Uterus (tissue), 4 donors: ENCODE measurements around the gene METTL1. TPM values are rescaled to one million over a fixed set of nuclear protein-coding genes. Genes with fewer than 3 reads are reported as not detected.

ENCODE experiments used
- DNase-seq, 2 donors: peaks; one replicate each; pipeline ENCODE4 v3.0.0-alpha.2; 2019 to 2020
- H3K27ac ChIP-seq, 2 donors: fragments of 200-600 bp; sonication (generic); 1 replicate in 1 of 2; 2 replicates in 1 of 2; pipeline ENCODE4 v1.5.1; 2016 to 2018
- H3K27me3 ChIP-seq, 2 donors: fragments of 200-600 bp; sonication (generic); one replicate each; pipeline ENCODE4 v1.5.1; 2018 to 2019; ENCODE audit warnings: control low read depth in 1 of 2
- H3K36me3 ChIP-seq, 2 donors: fragments of 200-600 bp; sonication (generic); one replicate each; pipeline ENCODE4 v1.5.1; 2019; ENCODE audit warnings: control low read depth in 1 of 2
- H3K4me1 ChIP-seq, 2 donors: fragments of 200-600 bp; sonication (generic); one replicate each; pipeline ENCODE4 v1.5.1; 2018 to 2019; ENCODE audit warnings: control low read depth in 1 of 2
- H3K4me3 ChIP-seq, 2 donors: fragments of 200-600 bp; sonication (generic); 1 replicate in 1 of 2; 2 replicates in 1 of 2; pipeline ENCODE4 v1.5.1; 2018 to 2019; ENCODE audit warnings: mild to moderate bottlenecking in 1 of 2
- H3K9me3 ChIP-seq, 2 donors: fragments of 200-600 bp; sonication (generic); one replicate each; pipeline ENCODE4 v1.5.1; 2019; ENCODE audit warnings: control low read depth in 1 of 2
- CTCF ChIP-seq, 4 experiments: fragments of 200-600 bp in 2 of 4; fragments of 450-650 bp in 2 of 4; sonication (generic) in 2 of 4; IDR thresholded peaks; one replicate each; pipeline ENCODE4 v1.5.1; 2016 to 2019; ENCODE audit warnings: antibody characterized with exemption in 4 of 4, mild to moderate bottlenecking in 2 of 4, moderate library complexity in 1 of 4
- POLR2A ChIP-seq, 2 donors: fragments of 450-650 bp; IDR thresholded peaks; one replicate each; pipeline ENCODE4 v1.6.1; 2016; ENCODE audit warnings: antibody characterized with exemption in 2 of 2, mild to moderate bottlenecking in 1 of 2, moderate library complexity in 1 of 2
- intact Hi-C: fragments of 100-400 bp; cut with DNase I; formaldehyde crosslinking; loops from one replicate; pipeline ENCODE4 v1.15.1; 2023; ENCODE audit warnings: low total_unique reads
- total RNA-seq, 4 donors: library from RNA; depleted of rRNA in 3 of 4; stranded (reverse); fragments of >200 nt in 3 of 4; gene quantifications; one replicate each; pipeline versions ENCODE4 v1.1.0 to v1.2.4, GENCODE V29; 2014 to 2023
- donor health status: DM: yes; HTN: yes; CAD: no.

The METTL1 gene
- total RNA-seq, 4 donors from 2014 or later, result 5.1 to 22.4 (median 18.0) TPM

GRCh38 chr12:57779736-57780135 lies 7.8 kb upstream of the METTL1 start:
- H3K9me3 ChIP-seq, result no peaks in the 10 kb centered on the region
- no peaks in the 10 kb centered on the region for H3K27me3 ChIP-seq
- H3K36me3 ChIP-seq, result no peaks in the 10 kb centered on the region
- no peaks in the 10 kb centered on the region for H3K4me1 ChIP-seq
- DNase-seq, result no peak
- no peak overlapping the region for H3K4me3 ChIP-seq
- TF ChIP-seq CTCF (IDR thresholded peaks at IDR 0.05) (no peak), POLR2A (IDR thresholded peaks at IDR 0.05) (no peak)
- H3K27ac ChIP-seq, result no peak overlapping the region
- intact Hi-C loops, result no loop called here

- Histone ChIP-seq H3K36me3 (no peaks in the 10 kb centered on the region), H3K4me3 (no peak overlapping the region)
These were observed 6.0 kb upstream of the METTL1 start for GRCh38 chr12:57777911-57778310.

GRCh38 chr12:57777367-57777766 lies 5.5 kb upstream of the METTL1 start:
- Histone ChIP-seq H3K4me3 (no peak overlapping the region), H3K9me3 (no peaks in the 10 kb centered on the region), H3K4me1 (peaks cover 0 to 5% of the 10 kb centered on the region in 2 donors), H3K27ac (no peak overlapping the region), H3K36me3 (no peaks in the 10 kb centered on the region), H3K27me3 (no peaks in the 10 kb centered on the region)
- TF ChIP-seq CTCF (IDR thresholded peaks at IDR 0.05) (no peak), POLR2A (IDR thresholded peaks at IDR 0.05) (no peak)
- no peak for DNase-seq
- intact Hi-C loops, result no loop called here

More at GRCh38 chr12:57777911-57778310, 6.0 kb upstream of the METTL1 start:
- TF ChIP-seq CTCF (IDR thresholded peaks at IDR 0.05), result no peak
- TF ChIP-seq POLR2A (IDR thresholded peaks at IDR 0.05), result no peak
- no peak for DNase-seq
- Histone ChIP-seq H3K27me3 (no peaks in the 10 kb centered on the region), H3K27ac (no peak overlapping the region), H3K9me3 (no peaks in the 10 kb centered on the region), H3K4me1 (peaks cover 0 to 5% of the 10 kb centered on the region in 2 donors)
- intact Hi-C loops, result no loop called here

GRCh38 chr12:57776247-57776587 lies 4.3 kb upstream of the METTL1 start:
- Histone ChIP-seq H3K36me3 (no peaks in the 10 kb centered on the region), H3K4me1 (peaks cover 0 to 8% of the 10 kb centered on the region in 2 donors), H3K27me3 (no peaks in the 10 kb centered on the region), H3K27ac (no peak overlapping the region), H3K9me3 (no peaks in the 10 kb centered on the region), H3K4me3 (no peak overlapping the region)
- intact Hi-C loops, result no loop called here
- no peak for DNase-seq
- TF ChIP-seq CTCF (IDR thresholded peaks at IDR 0.05) (no peak), POLR2A (IDR thresholded peaks at IDR 0.05) (no peak)

GRCh38 chr12:57775563-57776246 lies 3.8 kb upstream of the METTL1 start:
- no peak overlapping the region for H3K27ac ChIP-seq
- no peaks in the 10 kb centered on the region for H3K36me3 ChIP-seq
- peaks cover 0 to 8% of the 10 kb centered on the region in 2 donors for H3K4me1 ChIP-seq
- intact Hi-C loops, result no loop called here
- no peak for TF ChIP-seq CTCF (IDR thresholded peaks at IDR 0.05)
- no peak for TF ChIP-seq POLR2A (IDR thresholded peaks at IDR 0.05)
- no peak overlapping the region for H3K4me3 ChIP-seq
- DNase-seq, result no peak
- H3K27me3 ChIP-seq, result no peaks in the 10 kb centered on the region
- no peaks in the 10 kb centered on the region for H3K9me3 ChIP-seq
